GM19351 (cell line): ENCODE results near the gene SPI1.

ENCODE experiments used
- ATAC-seq: cut with Tn5 transposase; IDR thresholded peaks from one replicate; pipeline ENCODE4 v1.9.1; 2021; ENCODE audit warnings: mild to moderate bottlenecking, moderate library complexity; ENCODE audit not compliant: unreplicated experiment

SPI1 gene

GRCh38 chr11:47360341-47360740 is 18.0 kb downstream of the SPI1 start:
- no peak for ATAC-seq

- ATAC-seq, result no peak
Observed at GRCh38 chr11:47359586-47359985, 18.8 kb downstream of the SPI1 start.

DNA sequence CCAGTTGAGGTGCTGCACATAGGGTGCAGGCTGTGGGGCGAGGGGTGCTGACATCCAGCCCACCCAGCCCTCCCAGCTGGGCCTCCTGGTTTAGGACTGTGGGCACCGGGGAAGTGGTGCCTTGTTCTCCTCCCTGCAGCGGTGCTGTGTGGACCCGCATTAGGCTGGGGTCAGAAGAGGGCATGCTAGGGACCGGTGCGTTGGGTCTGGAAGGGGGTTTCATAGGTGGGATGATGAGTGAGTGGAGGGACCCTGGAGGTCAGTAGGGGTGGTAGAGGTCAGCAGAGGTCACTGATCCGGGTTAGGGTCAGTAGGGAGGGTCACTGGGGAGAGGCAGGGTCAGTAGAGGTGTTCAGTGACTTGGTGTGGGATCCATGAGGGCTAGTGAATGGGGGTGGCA is 19.2 kb downstream of the SPI1 start:
- no peak for ATAC-seq

DNA sequence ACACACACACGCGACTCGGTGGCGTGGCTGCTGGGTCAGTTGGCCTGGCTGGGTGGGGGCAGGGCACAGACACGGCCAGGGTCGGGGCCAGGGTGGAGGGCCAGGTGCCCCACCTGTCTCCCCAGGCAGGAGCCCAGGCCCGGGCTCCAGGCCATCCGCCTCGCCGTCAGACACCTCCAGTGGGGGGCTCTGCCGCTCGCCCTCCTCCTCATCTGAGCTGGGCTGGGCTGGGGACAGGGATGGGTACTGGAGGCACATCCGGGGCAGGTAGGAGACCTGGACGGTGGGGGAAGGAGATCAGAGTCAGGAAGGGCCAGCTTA is 19.7 kb downstream of the SPI1 start:
- ATAC-seq, result no peak

DNA sequence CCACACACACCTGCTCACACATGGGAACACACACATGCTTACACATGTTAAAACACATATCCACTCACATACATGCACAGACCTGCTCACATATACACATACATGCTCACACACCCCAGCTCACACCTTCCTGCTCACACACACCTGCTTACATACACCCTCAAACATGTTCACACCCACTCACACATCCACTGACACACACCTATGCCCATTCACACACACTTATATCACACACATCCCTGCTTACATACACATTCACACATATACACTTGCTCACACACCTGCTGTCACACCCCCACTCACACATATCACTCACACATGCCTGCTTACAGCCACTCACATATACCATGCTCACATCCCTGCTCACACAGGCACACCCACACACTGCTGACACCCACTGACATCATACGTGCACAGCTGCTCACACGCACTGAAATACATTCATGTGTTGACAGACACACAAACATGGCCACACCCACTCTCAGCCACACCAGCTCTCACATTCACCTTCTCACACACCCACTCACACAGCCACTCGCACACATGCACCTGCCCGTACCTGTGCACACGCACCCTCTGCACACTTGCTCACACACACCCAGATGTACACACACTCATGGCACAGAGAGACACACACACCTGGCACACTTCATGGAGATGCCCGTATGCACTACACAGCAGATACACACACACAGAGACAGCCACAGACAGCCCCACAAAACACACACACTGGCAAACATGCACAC is 20.2 kb downstream of the SPI1 start:
- no peak for ATAC-seq

GRCh38 chr11:47356998-47357329 is 21.4 kb downstream of the SPI1 start:
- ATAC-seq, result no peak

DNA sequence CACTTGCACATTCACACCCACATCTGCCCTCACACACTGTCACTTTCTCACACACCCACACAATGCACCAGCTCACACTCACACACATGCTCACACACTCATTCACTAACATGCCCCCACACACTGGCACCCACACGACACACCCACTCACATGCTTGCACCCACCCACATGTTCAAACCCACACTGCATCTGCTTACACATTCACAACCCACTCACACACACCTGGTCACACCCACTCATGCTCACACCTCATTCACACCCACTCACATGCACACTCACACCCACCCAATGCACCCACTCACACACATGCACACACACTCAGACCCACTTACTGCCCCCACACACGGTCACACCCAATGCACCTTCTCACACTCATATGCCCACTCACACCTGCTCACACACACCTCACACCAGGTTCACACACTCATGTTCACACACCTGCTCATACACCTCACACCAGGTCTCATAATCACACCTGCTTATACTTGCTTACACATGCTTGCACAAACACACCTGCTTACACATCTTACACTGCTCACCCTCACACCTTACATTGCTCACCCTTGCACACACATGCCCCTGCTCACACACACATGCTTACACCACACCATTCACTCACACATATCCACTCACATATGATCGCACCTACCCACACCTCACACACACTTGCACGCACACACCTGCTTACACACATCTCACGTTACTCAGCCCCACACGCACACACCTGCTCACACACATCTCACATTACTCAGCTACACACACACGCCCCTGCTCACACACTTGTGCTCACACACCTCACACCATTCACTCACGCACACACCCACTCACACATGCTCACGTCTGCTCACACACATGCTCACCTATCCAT is 22.0 kb downstream of the SPI1 start:
- ATAC-seq, result no peak

DNA sequence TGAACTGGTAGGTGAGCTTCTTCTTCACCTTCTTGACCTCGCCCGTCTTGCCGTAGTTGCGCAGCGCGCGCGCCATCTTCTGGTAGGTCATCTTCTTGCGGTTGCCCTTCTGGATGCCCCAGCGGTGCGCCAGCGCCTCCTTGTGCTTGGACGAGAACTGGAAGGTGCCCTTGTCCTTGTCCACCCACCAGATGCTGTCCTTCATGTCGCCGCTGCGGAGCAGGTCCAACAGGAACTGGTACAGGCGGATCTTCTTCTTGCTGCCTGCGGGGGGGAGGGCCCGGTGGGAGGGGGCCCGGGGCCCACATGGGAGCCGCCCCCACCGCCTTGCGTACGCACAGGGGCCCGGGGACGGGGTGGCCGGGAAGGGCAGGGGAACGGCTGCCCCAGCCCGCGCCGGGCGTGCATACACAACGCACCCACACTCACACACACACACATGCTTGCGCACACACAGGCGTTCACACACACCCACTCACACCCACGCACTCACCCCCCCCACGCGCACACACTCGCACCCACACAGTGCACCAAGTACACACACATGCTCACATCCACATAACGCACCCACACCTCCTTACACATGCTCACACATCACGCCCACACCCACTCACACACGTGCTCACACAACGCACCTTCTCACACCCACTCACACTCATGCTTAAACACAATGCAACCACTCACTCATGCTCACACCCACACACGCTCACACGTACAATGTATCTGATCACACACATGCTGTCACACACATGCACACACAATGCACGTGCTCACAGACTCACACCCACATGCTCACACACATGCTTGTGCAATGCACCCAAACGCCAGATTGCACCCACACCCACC is 22.8 kb downstream of the SPI1 start:
- ATAC-seq, result no peak

- ATAC-seq, result no peak
Observed at GRCh38 chr11:47354913-47355282, 23.4 kb downstream of the SPI1 start.

DNA sequence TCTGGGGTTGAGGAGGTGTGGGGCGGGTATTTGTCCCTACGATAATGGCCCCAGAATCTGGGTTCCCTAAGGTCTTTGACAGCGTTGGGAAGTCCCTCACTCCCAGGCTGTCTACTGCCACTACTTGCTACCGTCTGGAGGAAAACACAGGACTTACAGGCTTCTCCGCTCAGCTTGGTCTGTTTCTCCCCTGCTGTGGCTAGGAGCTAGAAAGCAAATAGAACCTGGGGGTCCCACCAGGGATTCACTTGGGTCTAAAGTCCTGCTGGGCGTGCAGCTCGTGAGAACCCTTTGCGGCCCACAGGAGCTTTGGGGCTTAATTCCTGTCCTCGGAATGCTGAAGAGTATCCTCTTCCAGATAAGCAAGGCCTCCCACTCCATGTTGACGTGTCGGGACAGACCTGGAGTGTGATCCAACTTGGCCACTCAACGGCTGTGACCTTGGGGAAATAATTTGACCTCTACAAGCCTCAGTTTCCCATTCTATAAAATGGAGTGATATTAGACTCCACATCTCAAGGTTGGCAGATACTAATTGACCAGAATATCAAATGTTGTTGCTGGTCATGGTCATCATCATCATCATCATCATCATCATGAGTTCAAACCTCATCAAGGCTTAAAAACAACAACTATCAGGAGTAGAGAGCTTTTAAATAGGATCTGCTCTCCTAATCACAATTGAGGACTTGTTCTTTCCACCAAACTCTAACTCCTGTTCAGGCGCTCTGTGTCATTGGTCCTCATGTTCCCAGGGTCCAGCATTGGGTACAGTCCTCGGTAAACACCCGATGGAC is 24.2 kb downstream of the SPI1 start:
- no peak for ATAC-seq

GRCh38 chr11:47352556-47352955 is 25.8 kb downstream of the SPI1 start, which contains the start of gene MYBPC3:
Gene MYBPC3 (minus strand): TSS chr11:47352702. CDS start chr11:47352647, 55 bp downstream.
- ATAC-seq, result no peak

- ATAC-seq, result no peak
Observed at GRCh38 chr11:47351156-47352126, 26.9 kb downstream of the SPI1 start.

GRCh38 chr11:47350315-47350714 is 28.0 kb downstream of the SPI1 start:
- no peak for ATAC-seq

DNA sequence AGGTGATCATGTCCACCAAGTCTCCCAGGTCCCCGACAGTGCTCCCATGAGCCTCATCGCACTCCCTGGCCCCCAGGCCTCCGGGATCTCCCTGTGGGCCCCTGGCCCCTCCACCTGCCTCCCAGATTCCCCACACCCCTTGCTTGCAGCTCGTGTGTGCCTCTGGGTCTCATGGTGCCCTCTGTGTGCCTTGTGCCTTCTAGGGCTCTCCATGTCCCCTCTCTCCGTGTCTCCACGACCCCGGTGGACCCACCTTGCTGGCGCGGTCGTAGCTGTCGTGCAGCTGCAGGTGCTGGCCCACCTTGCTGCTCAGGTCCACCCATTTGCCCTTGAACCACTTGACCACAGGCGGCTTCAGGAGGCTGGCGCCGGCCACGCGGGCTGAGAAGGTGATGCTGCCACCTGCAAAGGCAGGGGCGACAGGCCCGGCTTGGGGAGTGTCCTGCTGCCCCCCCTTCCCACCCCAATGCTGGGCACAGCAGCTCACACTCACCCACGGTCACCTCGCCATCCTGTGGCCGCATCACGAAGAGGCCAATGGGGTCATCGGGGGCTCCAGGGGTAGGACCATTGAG is 28.7 kb downstream of the SPI1 start:
- ATAC-seq, result no peak

DNA sequence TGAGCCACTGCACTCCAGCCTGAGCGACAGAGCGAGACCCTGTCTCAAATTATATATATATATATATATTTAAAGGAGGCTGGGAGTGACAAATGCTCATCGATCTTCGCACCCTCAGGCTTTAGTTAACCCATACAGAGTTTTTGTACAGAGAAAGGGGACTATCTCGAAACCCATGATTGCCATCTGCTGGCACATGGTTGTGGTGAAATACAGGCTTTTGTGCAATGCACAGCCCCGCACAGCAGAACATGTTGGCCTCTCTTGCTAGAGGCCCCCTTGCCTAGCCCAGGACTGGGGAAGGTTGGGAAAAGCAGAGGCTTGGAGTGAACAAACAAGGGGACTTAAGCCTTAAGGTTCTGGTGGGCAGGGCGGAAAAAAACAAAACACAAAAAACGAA is 29.5 kb downstream of the SPI1 start:
- no peak for ATAC-seq

- ATAC-seq, result no peak
Observed at GRCh38 chr11:47348131-47348802, 30.1 kb downstream of the SPI1 start.

- ATAC-seq, result no peak
Observed at GRCh38 chr11:47347137-47347536, 31.2 kb downstream of the SPI1 start.

DNA sequence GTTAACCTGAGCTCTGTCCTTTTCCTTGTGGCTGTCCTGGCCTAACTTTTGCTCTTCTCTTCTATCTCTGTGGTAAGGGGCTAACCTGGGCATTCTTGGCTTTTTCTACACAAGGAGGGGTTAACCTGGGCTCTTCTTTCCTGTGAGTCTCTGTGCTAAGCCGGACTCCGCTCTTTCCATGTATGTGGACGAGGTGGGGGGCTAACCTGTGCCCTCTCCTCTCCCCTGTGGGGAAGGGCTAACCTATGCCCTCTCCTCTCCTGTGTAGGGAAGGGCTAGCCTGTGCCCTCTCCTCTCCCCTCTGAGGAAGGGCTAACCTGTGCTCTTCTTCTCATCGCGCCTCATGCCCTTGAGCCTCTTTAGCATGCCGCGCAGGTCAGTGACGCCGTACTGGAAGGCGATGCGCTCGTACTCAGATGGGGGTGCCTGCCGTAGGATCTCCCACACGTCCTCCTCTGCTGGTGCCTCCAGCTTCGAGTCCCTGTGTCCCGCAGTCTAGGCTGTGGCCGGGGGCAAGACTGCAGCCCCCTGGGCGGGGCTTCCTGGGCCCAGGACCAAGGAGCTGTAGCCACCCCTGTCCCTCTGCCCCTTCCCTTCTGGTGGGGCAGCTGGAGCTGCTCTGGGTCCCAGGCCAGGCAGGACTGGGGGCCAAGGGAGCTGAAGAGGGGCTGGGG is 32.3 kb downstream of the SPI1 start:
- ATAC-seq, result no peak
